HK-2 (cell line): ENCODE results near the gene EIF4G1.

Experiments used
- DNase-seq: peaks from one replicate; pipeline ENCODE4 v3.0.0-alpha.2; 2018; ENCODE audit not compliant: unreplicated experiment

Gene EIF4G1

DNA sequence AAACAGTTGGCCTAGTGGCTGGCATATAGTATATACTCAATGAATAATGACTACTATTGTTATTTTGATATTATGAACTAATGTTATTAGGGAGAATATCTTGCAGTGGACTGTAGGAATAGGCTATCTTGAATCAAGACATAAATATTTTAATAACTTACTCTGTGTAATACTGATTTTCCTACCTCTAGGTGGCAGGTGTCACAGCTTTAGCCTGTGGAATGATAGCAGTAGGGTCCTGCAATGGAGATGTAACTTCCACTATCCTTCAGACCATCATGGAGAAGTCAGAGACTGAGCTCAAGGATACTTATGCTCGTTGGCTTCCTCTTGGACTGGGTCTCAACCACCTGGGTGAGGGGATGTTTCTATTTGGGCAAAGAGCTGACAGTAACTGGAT, 8.8 kb upstream of the EIF4G1 start:
- no peak for DNase-seq

- no peak for DNase-seq
These were observed 7.9 kb upstream of the EIF4G1 start for GRCh38 chr3:184306341-184306972.

DNA sequence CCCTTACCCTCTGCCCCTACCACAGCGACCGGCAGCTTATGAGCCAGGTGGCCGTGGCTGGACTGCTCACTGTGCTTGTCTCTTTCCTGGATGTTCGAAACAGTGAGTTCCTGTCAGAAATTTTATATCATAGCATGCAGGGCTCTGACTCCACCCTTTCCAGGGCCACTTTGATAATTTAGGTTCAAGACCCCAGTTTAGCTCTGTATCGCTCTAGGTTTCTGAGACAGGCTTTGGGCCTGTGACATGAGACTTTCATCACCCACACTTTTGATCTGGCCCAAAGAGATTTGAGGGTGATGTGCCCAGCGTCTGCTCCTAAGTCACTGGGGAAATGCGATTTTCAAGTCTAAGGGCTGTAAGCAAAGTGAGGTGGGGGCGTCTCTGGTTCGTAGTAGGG, 6.5 kb upstream of the EIF4G1 start:
- no peak for DNase-seq

GRCh38 chr3:184308744-184309143, 5.7 kb upstream of the EIF4G1 start:
- DNase-seq = no peak

DNA sequence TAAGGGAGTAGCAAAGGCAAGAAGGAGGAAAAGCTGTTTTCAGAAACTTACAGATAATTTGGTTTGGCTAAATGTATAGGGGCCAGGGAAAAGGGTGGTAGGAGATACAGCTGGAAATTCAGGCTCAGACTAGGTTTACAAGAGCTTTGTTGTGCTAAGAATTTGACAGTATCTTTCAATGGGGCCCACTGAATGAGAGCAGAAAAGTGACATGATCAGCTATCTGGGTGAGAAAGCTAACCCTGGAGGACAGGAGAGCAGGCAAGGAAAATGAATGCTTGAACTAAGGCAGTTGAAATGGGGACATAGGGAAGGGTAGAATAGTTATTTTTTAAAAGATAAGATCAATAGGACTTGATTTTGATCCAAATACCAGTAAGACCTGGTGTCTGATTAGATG, 2.8 kb upstream of the EIF4G1 start:
- DNase-seq = no peak

DNA sequence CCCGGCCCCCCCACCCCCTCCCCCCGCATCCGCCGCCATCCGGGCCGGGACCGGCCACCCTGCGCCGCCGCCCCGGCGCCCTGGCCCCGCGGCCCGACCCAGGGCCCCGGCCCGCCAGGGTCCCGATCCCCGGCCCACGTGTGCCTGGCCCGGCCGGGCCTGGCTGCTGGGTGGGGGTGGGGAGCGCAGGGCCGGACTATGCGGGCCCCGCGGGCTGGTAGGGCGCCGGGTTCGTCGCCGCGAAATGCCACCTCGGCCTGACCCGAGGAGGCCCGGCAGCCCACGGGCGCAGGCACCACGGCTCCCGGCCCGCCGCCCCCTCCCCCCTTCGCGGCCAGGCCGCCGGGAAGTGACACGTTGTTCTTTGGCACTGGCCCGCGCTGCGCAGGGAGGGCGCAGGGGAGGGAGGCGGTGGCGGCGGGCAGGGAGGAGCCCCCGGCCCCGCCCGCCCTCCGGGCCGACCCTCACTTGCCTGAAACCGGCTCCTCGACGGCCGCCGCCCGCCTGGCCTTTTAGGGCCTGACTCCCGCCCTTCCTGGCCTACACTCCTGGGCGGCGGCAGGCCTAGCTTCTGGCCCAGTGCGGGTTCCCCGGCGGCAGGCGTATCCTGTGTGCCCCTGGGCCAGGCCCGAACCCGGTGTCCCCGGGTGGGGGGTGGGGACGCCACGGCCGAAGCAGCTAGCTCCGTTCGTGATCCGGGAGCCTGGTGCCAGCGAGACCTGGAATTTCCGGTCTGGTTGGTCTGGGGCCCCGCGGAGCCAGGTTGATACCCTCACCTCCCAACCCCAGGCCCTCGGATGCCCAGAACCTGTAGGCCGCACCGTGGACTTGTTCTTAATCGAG, 515 bp downstream of the EIF4G1 start:
- DNase-seq = peak; percentile 68

GRCh38 chr3:184315543-184315867, 1.1 kb downstream of the EIF4G1 start:
- no peak for DNase-seq

DNA sequence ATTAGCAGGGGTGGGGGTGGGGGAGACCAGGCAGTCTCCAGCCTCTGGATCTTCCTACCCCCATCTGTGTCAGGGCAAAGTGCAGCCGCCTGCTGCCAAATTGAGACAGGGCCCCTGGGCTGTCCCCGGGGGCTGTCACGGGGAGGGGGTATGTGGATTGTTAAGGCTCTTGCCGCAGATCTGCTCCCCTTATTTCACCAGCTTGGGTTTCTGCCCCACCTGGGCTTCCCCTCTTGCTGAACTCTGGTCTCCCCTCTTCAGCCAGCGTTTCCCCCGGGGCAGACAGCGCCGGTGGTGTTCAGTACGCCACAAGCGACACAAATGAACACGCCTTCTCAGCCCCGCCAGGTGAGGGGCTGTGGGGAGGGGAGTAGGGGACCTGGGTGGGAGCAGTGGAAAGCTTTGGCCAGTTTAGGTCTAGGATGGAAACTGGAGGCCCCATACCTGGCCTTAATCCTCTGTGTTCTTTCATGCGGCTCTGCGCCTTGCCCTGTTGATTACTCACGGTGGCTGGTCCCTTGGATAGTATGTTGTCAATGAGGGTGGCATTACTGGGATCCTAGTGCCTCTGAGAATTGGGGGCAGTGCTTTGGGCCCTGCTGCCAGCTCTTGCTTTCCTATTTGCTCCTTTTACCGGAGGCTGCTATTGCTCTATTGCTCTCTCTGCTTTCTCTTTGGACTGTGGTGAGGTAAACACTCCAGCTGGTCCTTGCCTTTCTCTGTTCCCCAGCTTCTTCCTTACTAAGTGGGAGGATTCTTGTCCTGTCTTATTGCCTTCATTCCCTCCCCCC, 1.7 kb downstream of the EIF4G1 start:
- DNase-seq = no peak

- no peak for DNase-seq
These were observed 2.4 kb downstream of the EIF4G1 start for GRCh38 chr3:184316792-184317191.

- DNase-seq = no peak
These were observed 2.8 kb downstream of the EIF4G1 start for GRCh38 chr3:184317201-184317600.

DNA sequence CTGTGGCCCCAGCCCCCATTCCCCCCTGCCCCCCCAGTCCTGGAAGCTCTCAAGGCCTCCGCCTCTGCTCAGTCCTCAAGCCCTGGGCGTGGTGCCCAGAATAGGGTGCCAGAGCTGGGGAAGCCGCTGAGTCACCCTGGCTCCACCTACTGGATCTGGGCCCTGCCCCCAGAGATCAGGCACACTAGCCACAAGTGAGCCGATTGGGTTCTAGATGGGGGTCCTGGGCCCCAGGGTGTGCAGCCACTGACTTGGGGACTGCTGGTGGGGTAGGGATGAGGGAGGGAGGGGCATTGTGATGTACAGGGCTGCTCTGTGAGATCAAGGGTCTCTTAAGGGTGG, 5.7 kb downstream of the EIF4G1 start:
- peak; percentile 95 for DNase-seq

DNA sequence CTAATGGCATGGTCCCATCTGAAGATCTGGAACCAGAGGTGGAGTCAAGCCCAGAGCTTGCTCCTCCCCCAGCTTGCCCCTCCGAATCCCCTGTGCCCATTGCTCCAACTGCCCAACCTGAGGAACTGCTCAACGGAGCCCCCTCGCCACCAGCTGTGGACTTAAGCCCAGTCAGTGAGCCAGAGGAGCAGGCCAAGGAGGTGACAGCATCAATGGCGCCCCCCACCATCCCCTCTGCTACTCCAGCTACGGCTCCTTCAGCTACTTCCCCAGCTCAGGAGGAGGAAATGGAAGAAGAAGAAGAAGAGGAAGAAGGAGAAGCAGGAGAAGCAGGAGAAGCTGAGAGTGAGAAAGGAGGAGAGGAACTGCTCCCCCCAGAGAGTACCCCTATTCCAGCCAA, 7.3 kb downstream of the EIF4G1 start:
- no peak for DNase-seq

- no peak for DNase-seq
These were observed 8.5 kb downstream of the EIF4G1 start for GRCh38 chr3:184322731-184323487.

- no peak for DNase-seq
These were observed 9.3 kb downstream of the EIF4G1 start for GRCh38 chr3:184323696-184324095.

GRCh38 chr3:184325269-184325668, 10.9 kb downstream of the EIF4G1 start:
- no peak for DNase-seq

GRCh38 chr3:184325715-184326369, 11.4 kb downstream of the EIF4G1 start:
- no peak for DNase-seq

GRCh38 chr3:184327171-184327570, 12.8 kb downstream of the EIF4G1 start:
- DNase-seq = no peak

- DNase-seq = no peak
These were observed 14.1 kb downstream of the EIF4G1 start for GRCh38 chr3:184328516-184328915.

DNA sequence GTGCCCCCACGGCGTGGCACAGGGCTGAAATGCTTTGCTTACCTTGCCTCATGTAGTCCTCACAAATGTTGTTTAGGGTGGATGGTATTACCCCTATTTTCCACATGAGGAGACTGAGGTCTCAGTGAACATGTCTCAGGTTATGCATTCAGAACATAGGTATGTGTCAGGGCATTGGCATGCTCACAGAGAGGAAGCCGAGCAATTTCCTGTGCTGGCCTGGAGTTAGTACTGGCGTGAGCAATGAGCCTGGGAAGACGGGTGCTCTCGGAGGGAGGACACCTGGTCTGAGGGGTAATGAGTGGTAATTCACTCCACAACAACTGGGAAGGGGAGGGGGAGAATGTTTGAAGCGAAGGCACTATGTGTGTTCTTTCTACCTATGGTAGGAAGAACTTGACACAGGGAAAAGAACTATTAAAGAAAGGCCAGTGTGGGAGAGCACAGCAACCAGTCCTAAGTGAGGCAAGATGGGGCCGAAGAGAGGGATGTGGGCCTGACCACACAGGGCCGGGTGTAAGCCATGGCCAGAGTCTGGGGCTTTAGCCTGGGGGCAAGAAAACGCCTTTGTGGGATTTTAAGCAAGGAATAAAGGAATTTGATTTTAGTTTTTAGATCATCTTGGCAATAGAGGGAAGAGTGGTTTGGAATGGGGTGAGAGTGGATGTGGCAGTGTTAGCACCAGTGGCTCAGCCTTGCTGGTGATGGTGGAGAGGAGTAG, 18.1 kb downstream of the EIF4G1 start:
- peak; percentile 83 for DNase-seq

DNA sequence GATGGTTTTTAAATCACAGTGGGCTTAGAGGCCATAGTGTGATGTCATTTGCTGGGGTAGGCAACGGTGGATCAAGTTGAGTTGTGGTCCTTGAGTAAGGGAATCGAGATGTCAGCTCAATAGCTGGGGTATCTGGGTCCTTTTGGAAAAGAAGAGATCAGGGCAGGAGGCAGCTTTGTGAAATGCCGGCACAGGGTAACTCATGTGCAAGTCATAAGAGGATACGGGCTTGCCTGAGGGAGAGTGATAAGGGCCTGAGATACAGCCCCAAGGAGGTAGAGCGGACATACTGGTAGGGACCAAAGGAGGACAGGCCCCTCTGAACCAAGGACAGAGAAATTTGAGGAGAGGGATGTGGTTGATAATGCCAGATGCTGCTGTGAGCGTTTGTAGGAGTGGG, 18.8 kb downstream of the EIF4G1 start:
- no peak for DNase-seq

DNA sequence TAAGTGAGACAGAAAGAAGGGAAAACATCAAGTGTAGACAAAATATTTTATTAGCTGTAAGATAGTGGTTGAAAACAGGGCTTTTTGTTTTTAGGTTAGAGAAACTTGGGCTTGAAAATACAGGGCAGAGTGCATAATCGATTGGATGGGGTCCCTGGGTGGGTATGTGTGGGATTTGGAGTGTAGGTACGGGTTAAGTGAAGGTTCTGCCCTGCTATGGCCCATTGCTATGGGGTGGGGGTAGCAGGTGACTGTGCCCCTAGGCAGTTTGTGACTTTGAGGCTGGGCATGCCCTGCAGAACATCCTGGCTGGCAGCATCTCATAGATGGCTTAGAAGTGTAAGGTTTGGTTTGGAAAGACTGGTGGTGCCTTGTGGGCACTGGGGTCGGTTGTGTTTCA, 19.3 kb downstream of the EIF4G1 start:
- no peak for DNase-seq
